NCI-H146 treated with DMSO at 0.1 percent for 48 hours (cell line): ENCODE measurements around the gene TMOD4.

Experiments
- DNase-seq: peaks from one replicate; lab custom pipeline; 2025; ENCODE audit not compliant: unreplicated experiment; lab: John Stamatoyannopoulos, UW

Gene TMOD4

GRCh38 chr1:151143986-151144385 lies 31.8 kb downstream of the TMOD4 start:
- DNase-seq, result no peak

GRCh38 chr1:151143057-151143435 lies 32.7 kb downstream of the TMOD4 start:
- DNase-seq, result no peak

- no peak for DNase-seq
Observed at GRCh38 chr1:151142411-151143056, 33.2 kb downstream of the TMOD4 start.

GRCh38 chr1:151137789-151138188 lies 38.0 kb downstream of the TMOD4 start:
- DNase-seq, result no peak

- DNase-seq, result no peak
Observed at GRCh38 chr1:151135433-151136385, 40.1 kb downstream of the TMOD4 start.

- DNase-seq, result no peak
Observed at GRCh38 chr1:151134991-151135390, 40.8 kb downstream of the TMOD4 start.

GRCh38 chr1:151134396-151134795 lies 41.4 kb downstream of the TMOD4 start:
- DNase-seq, result no peak

GRCh38 chr1:151133018-151133806 lies 42.6 kb downstream of the TMOD4 start:
- DNase-seq, result no peak

GRCh38 chr1:151132335-151133017 lies 43.3 kb downstream of the TMOD4 start:
- DNase-seq, result no peak

- no peak for DNase-seq
Observed at GRCh38 chr1:151131701-151132334, 44.0 kb downstream of the TMOD4 start.

- DNase-seq, result no peak
Observed at GRCh38 chr1:151130987-151131586, 44.7 kb downstream of the TMOD4 start.

GRCh38 chr1:151128800-151129199 lies 47.0 kb downstream of the TMOD4 start:
- no peak for DNase-seq

GRCh38 chr1:151124763-151125403 lies 50.9 kb downstream of the TMOD4 start:
- no peak for DNase-seq
